ENCODE data around the gene GGT1. TPM values are rescaled to one million over a fixed set of nuclear protein-coding genes. Genes with fewer than 3 reads are reported as not detected.

Gene GGT1
- polyA plus RNA-seq, 3 donors, result 42.8 to 72.1 (median 50.8) TPM

Other genes starting within 250 kb of the GGT1 start
- gene ADORA2A, start 175.6 kb upstream of the GGT1 start, polyA plus RNA-seq (ENCODE audit: insufficient read length in 3 of 3), result 1 to 10 TPM; 5.8 to 8.0 (median 8.0) TPM
- gene UPB1, start 107.9 kb upstream of the GGT1 start, polyA plus RNA-seq (ENCODE audit: insufficient read length in 3 of 3), result 1 to 10 TPM in 2 of 3 donors, under 1 TPM in 1; 0.75 to 1.2 (median 1.1) TPM
- gene GUCD1, start 48.1 kb upstream of the GGT1 start, polyA plus RNA-seq (ENCODE audit: insufficient read length in 3 of 3), result 10 to 100 TPM; 80.8 to 89.5 (median 88.8) TPM
- gene SNRPD3, start 47.2 kb upstream of the GGT1 start, polyA plus RNA-seq (ENCODE audit: insufficient read length in 3 of 3), result 100 to 1,000 TPM; 165 to 223 (median 199) TPM
- 10 to 100 TPM; 26.8 to 41.3 (median 32.8) TPM for gene LRRC75B, start 10.1 kb upstream of the GGT1 start, polyA plus RNA-seq (ENCODE audit: insufficient read length in 3 of 3)
- gene PIWIL3, start 171.5 kb downstream of the GGT1 start, polyA plus RNA-seq (ENCODE audit: insufficient read length in 3 of 3), result not detected
- 1 to 10 TPM; 1.9 to 2.7 (median 2.2) TPM for gene SGSM1, start 203.0 kb downstream of the GGT1 start, polyA plus RNA-seq (ENCODE audit: insufficient read length in 3 of 3)